Astrocyte of the cerebellum (primary cell): ENCODE results near the gene BRD3OS.

Experiments
- DNase-seq: peaks from one replicate; pipeline ENCODE4 v3.0.0-alpha.2; 2011; ENCODE audit warnings: low read depth
- H3K4me3 ChIP-seq: 2 replicates; pipeline ENCODE4 v1.5.1; 2011; ENCODE audit warnings: mild to moderate bottlenecking, low read depth, low read length, moderate library complexity
- in situ Hi-C: cut with HindIII; loops from 2 replicates; pipeline ENCODE4 v1.10.0; 2017; ENCODE audit warnings: low sequenced_read_pairs
- TF ChIP-seq, protein P1 (sequence below): IDR thresholded peaks from 2 replicates; pipeline ENCODE4 v1.5.1; 2012; ENCODE audit warnings: low read length, low read depth, moderate library complexity, mild to moderate bottlenecking; ENCODE audit errors: missing control alignments

The BRD3OS gene

GRCh38 chr9:133978899-133979272, 46.4 kb upstream of the BRD3OS start:
- no peak for DNase-seq
- in situ Hi-C loops = no loop called here
- TF ChIP-seq, protein P1, sequence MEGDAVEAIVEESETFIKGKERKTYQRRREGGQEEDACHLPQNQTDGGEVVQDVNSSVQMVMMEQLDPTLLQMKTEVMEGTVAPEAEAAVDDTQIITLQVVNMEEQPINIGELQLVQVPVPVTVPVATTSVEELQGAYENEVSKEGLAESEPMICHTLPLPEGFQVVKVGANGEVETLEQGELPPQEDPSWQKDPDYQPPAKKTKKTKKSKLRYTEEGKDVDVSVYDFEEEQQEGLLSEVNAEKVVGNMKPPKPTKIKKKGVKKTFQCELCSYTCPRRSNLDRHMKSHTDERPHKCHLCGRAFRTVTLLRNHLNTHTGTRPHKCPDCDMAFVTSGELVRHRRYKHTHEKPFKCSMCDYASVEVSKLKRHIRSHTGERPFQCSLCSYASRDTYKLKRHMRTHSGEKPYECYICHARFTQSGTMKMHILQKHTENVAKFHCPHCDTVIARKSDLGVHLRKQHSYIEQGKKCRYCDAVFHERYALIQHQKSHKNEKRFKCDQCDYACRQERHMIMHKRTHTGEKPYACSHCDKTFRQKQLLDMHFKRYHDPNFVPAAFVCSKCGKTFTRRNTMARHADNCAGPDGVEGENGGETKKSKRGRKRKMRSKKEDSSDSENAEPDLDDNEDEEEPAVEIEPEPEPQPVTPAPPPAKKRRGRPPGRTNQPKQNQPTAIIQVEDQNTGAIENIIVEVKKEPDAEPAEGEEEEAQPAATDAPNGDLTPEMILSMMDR = no peak
- no peak overlapping the region for H3K4me3 ChIP-seq

DNA sequence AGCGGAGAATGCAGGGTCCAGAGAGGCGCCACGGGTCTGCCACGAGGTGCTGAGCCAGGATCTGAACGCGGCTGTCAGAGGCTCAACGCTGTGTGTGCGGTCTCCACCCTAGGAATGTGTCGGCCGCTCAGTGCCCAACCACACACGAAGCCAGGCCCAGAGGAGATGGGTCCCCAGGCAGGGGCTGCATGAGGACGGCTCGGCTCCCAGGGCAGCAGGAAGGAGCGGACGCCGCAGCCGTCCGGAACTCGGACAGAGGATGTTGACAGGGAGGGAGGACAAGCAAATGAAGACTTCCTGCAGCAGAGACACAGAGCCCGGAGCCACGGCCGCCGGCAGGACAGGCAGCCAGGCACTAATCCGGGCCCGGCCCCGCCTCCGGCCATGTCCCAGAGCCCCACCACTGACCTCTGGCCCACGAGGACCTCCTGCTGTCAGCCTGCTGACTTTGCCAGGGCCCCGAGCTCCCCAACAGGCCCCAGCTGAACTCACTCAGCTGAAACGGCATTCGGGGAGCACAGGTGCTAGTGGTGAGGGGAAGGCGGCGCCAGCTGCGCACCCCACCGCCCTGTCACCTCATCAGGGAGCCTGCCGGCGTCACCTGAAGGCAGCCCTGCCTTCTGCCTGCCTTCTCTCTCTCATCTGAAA, 45.9 kb upstream of the BRD3OS start:
- H3K4me3 ChIP-seq = no peak overlapping the region
- DNase-seq = no peak
- TF ChIP-seq, protein P1 = no peak
- in situ Hi-C loops = no loop called here

GRCh38 chr9:133979921-133980863, 45.1 kb upstream of the BRD3OS start:
- in situ Hi-C loops = no loop called here
- DNase-seq = no peak
- no peak overlapping the region for H3K4me3 ChIP-seq
- TF ChIP-seq, protein P1 = no peak

DNA sequence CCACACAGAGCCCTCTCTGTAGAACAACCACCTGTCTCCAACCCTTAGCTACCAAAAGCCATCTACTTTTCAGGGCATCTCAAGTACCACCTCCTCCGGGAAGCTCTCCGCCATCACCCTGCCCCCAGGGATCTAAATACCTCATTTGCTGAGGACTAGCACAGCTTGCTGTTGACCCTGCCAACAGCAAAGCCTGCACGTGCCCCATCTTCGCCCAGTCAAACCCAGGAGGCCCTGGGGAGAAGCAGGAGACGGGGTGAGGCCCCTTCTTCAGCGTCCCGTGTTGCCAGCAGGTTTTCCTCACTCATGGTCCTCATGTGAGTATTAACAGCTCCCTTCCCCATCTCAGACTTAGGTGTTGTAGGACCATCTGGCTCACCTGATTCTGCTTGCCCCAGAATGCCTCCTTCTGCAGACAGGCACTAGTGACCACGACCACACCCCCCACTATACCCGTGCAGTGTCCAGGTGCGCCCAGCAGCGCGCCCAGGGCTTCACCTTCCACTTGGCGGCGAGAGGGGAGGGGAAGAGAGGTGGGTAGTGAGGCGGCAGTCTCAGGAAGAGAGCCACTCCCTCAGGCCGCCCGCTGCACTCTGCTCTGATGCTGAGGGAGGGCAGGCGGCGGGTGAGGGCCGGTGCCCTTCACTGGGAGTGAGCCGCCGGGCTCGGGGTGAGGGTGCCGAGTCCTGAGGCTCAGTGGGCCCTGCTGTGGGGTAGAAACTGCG, 44.3 kb upstream of the BRD3OS start:
- no peak overlapping the region for H3K4me3 ChIP-seq
- in situ Hi-C loops = no loop called here
- DNase-seq = no peak
- TF ChIP-seq, protein P1 = no peak

GRCh38 chr9:133981589-133981957, 43.7 kb upstream of the BRD3OS start:
- no peak for DNase-seq
- in situ Hi-C loops = no loop called here
- H3K4me3 ChIP-seq = no peak overlapping the region
- TF ChIP-seq, protein P1 = no peak

- in situ Hi-C loops = no loop called here
- H3K4me3 ChIP-seq = no peak overlapping the region
- TF ChIP-seq, protein P1 = no peak
- DNase-seq = no peak
These were observed 43.2 kb upstream of the BRD3OS start for GRCh38 chr9:133981958-133982681.
